ENCODE results near the gene SYPL2.
A peak's percentile ranks its signal among the peaks of the same experiment; 100 is the strongest.
"Not testable (repeated sequence)": the region's sequence is repeated elsewhere in the genome, so short reads cannot be mapped to it uniquely, and the experiment has no call there.

The SYPL2 gene

GRCh38 chr1:109472779-109473178 lies 6.4 kb downstream of the SYPL2 start:
- DNase-seq: no peak

GRCh38 chr1:109473284-109474057 lies 7.1 kb downstream of the SYPL2 start:
- DNase-seq: not testable (repeated sequence)

- no peak for DNase-seq
These were observed 8.4 kb downstream of the SYPL2 start for GRCh38 chr1:109474697-109475096.

GRCh38 chr1:109475261-109475660 lies 8.9 kb downstream of the SYPL2 start:
- DNase-seq: no peak

GRCh38 chr1:109476825-109477224 lies 10.5 kb downstream of the SYPL2 start:
- DNase-seq: no peak

- DNase-seq: no peak
These were observed 11.5 kb downstream of the SYPL2 start for GRCh38 chr1:109477821-109478220.

- no peak for DNase-seq
These were observed 12.5 kb downstream of the SYPL2 start for GRCh38 chr1:109478806-109479205.

- DNase-seq: no peak
These were observed 13.0 kb downstream of the SYPL2 start for GRCh38 chr1:109479311-109479710.

GRCh38 chr1:109479901-109480300 lies 13.6 kb downstream of the SYPL2 start:
- DNase-seq: no peak

GRCh38 chr1:109481646-109482045 lies 15.3 kb downstream of the SYPL2 start:
- no peak for DNase-seq

- peak; percentile 50 for DNase-seq
These were observed 15.9 kb downstream of the SYPL2 start for GRCh38 chr1:109482242-109482641.

- DNase-seq: peak; percentile 66
These were observed 16.7 kb downstream of the SYPL2 start for GRCh38 chr1:109482791-109483671.

- DNase-seq: peak; percentile 66
These were observed 17.5 kb downstream of the SYPL2 start, which contains the start of gene ATXN7L2 for GRCh38 chr1:109483672-109484518. ATXN7L2 (plus strand) TSS chr1:109483905; CDS start chr1:109483954, 49 bp downstream.

GRCh38 chr1:109484519-109484975 lies 18.2 kb downstream of the SYPL2 start:
- no peak for DNase-seq

- DNase-seq: no peak
These were observed 18.7 kb downstream of the SYPL2 start for GRCh38 chr1:109485001-109485400.

- no peak for DNase-seq
These were observed 20.9 kb downstream of the SYPL2 start for GRCh38 chr1:109487261-109487660.

GRCh38 chr1:109488201-109488600 lies 21.9 kb downstream of the SYPL2 start:
- DNase-seq: no peak

GRCh38 chr1:109488696-109489095 lies 22.4 kb downstream of the SYPL2 start:
- DNase-seq: no peak

GRCh38 chr1:109490029-109490933 lies 23.9 kb downstream of the SYPL2 start:
- no peak for DNase-seq

GRCh38 chr1:109490934-109491302 lies 24.6 kb downstream of the SYPL2 start:
- DNase-seq: no peak

- no peak for DNase-seq
These were observed 25.0 kb downstream of the SYPL2 start for GRCh38 chr1:109491372-109491771.

GRCh38 chr1:109492779-109493178 lies 26.4 kb downstream of the SYPL2 start:
- DNase-seq: no peak

Data from NCI-H524 treated with DMSO at 0.1 percent for 48 hours (cell line).